ENCODE results near the gene NDUFS1.

- no peak for TF ChIP-seq CTCF (conservative IDR thresholded peaks at IDR 0.05)
- no peak for TF ChIP-seq ZFX (IDR thresholded peaks at IDR 0.05)
Measured at GRCh38 chr2:206096876-206097275, 62.4 kb downstream of the NDUFS1 start.

Measured in C4-2B (cell line).